GM21825 (cell line): ENCODE data around the gene MAPK8.
"Not testable (repeated sequence)": the region's sequence is repeated elsewhere in the genome, so short reads cannot be mapped to it uniquely, and the experiment has no call there.

Experiments
- ATAC-seq: cut with Tn5 transposase; IDR thresholded peaks from one replicate; pipeline ENCODE4 v1.9.1; 2021; ENCODE audit warnings: mild to moderate bottlenecking, moderate library complexity; ENCODE audit not compliant: unreplicated experiment

The MAPK8 gene

GRCh38 chr10:48332871-48333216 lies 26.4 kb downstream of the MAPK8 start:
- no peak for ATAC-seq

- ATAC-seq = no peak
Observed at GRCh38 chr10:48333856-48334255, 27.4 kb downstream of the MAPK8 start.

- ATAC-seq = no peak
Observed at GRCh38 chr10:48335788-48336187, 29.3 kb downstream of the MAPK8 start.

- ATAC-seq = no peak
Observed at GRCh38 chr10:48336978-48337599, 30.6 kb downstream of the MAPK8 start.

- ATAC-seq = no peak
Observed at GRCh38 chr10:48340734-48341133, 34.3 kb downstream of the MAPK8 start.

- no peak for ATAC-seq
Observed at GRCh38 chr10:48343106-48343505, 36.6 kb downstream of the MAPK8 start.

GRCh38 chr10:48343921-48344598 lies 37.6 kb downstream of the MAPK8 start:
- ATAC-seq = no peak

- not testable (repeated sequence) for ATAC-seq
Observed at GRCh38 chr10:48346248-48346647, 39.8 kb downstream of the MAPK8 start.

- not testable (repeated sequence) for ATAC-seq
Observed at GRCh38 chr10:48347539-48347938, 41.1 kb downstream of the MAPK8 start.

GRCh38 chr10:48347943-48348342 lies 41.5 kb downstream of the MAPK8 start:
- not testable (repeated sequence) for ATAC-seq

GRCh38 chr10:48353246-48353645 lies 46.8 kb downstream of the MAPK8 start:
- no peak for ATAC-seq

GRCh38 chr10:48357631-48358030 lies 51.2 kb downstream of the MAPK8 start:
- no peak for ATAC-seq

GRCh38 chr10:48358162-48358561 lies 51.7 kb downstream of the MAPK8 start:
- no peak for ATAC-seq

GRCh38 chr10:48358838-48359237 lies 52.4 kb downstream of the MAPK8 start:
- no peak for ATAC-seq

GRCh38 chr10:48361176-48361575 lies 54.7 kb downstream of the MAPK8 start:
- ATAC-seq = no peak

- ATAC-seq = no peak
Observed at GRCh38 chr10:48363617-48364355, 57.3 kb downstream of the MAPK8 start.

- no peak for ATAC-seq
Observed at GRCh38 chr10:48364659-48365405, 58.4 kb downstream of the MAPK8 start.

- no peak for ATAC-seq
Observed at GRCh38 chr10:48365668-48366067, 59.2 kb downstream of the MAPK8 start.

- no peak for ATAC-seq
Observed at GRCh38 chr10:48366261-48366660, 59.8 kb downstream of the MAPK8 start.

- ATAC-seq = no peak
Observed at GRCh38 chr10:48369501-48369900, 63.0 kb downstream of the MAPK8 start.

GRCh38 chr10:48377751-48378530 lies 71.5 kb downstream of the MAPK8 start:
- no peak for ATAC-seq
